Choroid plexus epithelial cell (primary cell): Measurements from ENCODE around the gene KRT27.

Source experiments
- DNase-seq: peaks from one replicate; pipeline ENCODE4 v3.0.0-alpha.2; 2010; ENCODE audit warnings: low read depth
- H3K4me3 ChIP-seq: 2 replicates; pipeline ENCODE4 v1.5.1; 2011; ENCODE audit warnings: low read depth, mild to moderate bottlenecking, control low read depth, low read length, moderate library complexity
- CTCF ChIP-seq: conservative IDR thresholded peaks from 2 replicates; pipeline ENCODE4 v1.5.1; 2011; ENCODE audit warnings: low read depth, mild to moderate bottlenecking, control low read depth, inconsistent platforms, low read length, moderate library complexity

KRT27 gene

DNA sequence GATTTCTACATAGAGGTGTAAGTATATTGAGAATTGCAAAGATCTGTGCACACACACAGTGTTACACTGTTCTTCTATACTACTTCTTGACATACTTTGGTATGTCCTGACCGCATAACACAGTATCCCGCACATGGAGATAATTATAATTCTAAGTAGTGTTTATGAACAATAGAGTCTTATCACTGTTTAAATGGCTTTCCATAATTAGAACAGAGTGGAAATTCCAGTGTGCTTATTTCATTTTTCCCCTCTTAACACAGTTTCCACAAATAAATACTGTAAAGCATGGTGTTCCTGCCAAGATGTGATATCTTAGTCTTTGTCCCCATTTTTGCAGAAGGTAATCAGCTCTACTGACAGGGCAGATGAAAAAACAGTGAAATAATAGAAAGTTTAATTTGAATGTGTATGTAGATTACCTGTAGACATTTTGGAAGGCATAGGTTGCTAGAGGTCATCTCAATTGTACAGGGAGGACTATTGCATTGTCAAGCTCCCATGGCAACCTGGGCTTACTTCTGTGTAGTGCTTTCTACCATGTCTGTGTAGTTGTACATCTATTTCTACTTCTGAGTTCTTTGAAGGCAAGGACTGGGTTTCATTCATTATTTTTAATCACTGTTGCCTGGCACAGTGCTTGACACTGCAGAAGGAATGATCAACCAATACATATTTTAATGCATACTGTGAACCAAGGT, 27.5 kb upstream of the KRT27 start:
- no peak for DNase-seq
- no peak overlapping the region for H3K4me3 ChIP-seq
- TF ChIP-seq CTCF: no peak

- TF ChIP-seq CTCF: no peak
- no peak for DNase-seq
- no peak overlapping the region for H3K4me3 ChIP-seq
Measured at GRCh38 chr17:40806131-40806530, 23.8 kb upstream of the KRT27 start.

GRCh38 chr17:40803617-40804082, 21.3 kb upstream of the KRT27 start:
- peak; percentile 98 for TF ChIP-seq CTCF
- H3K4me3 ChIP-seq: no peak overlapping the region
- peak; percentile 78 for DNase-seq

GRCh38 chr17:40801157-40801556, 18.8 kb upstream of the KRT27 start:
- no peak for DNase-seq
- TF ChIP-seq CTCF: no peak
- H3K4me3 ChIP-seq: no peak overlapping the region

DNA sequence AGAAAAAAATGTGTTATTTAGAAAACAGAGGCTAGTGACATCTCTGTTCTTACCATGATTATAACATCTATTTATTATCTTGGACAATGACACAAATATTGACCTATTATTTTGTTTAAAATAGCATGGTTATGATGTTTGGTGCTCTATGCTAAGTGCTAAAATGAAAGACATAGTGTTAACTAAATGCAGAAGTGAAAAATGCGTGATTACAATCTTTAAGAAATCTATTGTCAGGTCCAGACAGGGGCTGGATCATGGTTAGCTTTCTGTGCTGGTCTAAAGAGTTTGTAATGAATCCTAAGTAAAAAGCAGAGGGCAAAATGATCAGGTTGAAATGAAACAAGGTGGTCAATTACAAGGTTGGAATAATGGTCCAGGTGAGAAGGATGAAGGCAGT, 18.0 kb upstream of the KRT27 start:
- no peak for DNase-seq
- no peak for TF ChIP-seq CTCF

DNA sequence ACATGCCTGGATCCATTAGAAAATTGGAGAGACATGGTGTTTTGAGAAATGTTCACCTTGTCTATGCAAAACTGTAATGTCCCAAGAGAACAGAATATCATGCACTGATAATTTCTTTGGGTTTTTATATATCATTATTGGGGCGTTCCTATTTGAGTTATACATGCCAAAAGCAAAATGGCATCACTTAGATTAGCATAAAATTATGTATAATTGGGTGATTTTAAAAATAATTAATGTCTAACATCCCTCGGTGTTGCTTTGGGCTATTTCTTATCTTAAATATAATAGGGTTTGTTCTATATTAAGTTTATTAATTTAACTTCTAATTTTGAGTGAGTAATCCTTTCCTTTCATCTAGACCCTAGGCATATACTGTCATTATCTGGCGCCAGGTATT, 17.5 kb upstream of the KRT27 start, which contains the start of gene KRT28:
KRT28 (minus strand) TSS at position 101 of the 400 bp plus-strand sequence; CDS start at position 35, 66 bp downstream.
- TF ChIP-seq CTCF: no peak
- no peak for DNase-seq
- H3K4me3 ChIP-seq: no peak within 1 kb of the TSS

More for the DNA sequence above, 18.0 kb upstream of the KRT27 start:
- no peak overlapping the region for H3K4me3 ChIP-seq

- H3K4me3 ChIP-seq: no peak overlapping the region
- TF ChIP-seq CTCF: no peak
Measured at GRCh38 chr17:40796846-40797245, 14.5 kb upstream of the KRT27 start.

More at GRCh38 chr17:40796846-40797245, 14.5 kb upstream of the KRT27 start:
- no peak for DNase-seq
